HG02610 (cell line): ENCODE measurements around the gene IL34.

Experiments used
- ATAC-seq: cut with Tn5 transposase; IDR thresholded peaks from one replicate; pipeline ENCODE4 v1.9.1; 2021; ENCODE audit warnings: mild to moderate bottlenecking, moderate library complexity; ENCODE audit not compliant: unreplicated experiment

IL34 gene

GRCh38 chr16:70687102-70687511 is 40.7 kb downstream of the IL34 start:
- no peak for ATAC-seq

DNA sequence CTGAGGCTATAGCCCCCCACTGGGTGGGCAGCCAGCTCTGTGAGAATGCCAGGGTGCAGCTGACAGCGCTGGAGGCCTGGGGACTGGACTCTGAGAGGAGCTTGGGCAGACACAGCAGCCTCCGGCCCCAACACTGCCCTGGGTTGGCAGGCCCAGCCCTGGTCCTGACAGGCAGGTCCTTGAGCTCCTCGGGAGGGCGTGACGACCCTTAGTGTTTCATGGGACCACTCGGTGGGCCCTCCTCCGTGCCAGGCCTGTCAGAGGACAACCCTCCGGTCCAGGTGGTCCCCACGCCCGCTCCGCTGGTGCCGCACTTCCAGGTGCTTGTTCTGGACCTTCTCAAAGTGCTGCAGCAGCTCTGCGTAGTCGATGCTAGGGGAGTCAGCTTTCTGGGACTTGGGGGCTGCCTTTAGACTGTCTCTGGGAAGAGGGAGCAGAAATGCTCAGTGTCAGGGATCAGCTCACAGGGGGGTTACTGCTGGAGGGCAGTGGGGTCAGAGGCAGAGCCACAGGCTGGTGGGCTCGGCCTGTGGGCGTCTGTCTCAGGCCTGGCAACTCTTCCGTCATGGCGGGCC is 41.4 kb downstream of the IL34 start:
- ATAC-seq = no peak

DNA sequence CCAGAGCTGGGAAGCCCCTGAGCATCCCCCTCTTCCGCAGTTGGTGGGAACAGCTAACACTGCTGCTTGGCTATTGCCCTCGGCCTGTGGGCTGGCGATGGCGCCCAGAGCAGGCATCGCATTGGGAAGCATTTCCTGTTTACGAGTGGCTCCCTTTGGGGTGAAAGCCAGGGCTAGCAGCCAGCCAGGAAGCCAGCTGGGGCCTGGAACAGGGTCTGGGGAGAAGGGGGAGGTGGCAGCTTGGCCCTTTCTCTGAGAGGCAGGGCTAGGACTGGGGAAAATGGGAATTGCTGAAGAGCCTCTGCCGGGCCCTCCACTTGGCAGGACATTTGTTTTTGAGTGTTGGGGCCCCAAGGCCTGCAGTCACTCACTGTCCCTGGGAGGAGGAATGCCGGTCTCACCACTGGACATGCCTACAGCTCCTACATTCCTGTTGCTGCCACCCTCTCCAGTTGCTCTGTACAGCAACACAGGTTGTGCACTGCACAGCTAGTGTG is 41.9 kb downstream of the IL34 start:
- no peak for ATAC-seq

- ATAC-seq = no peak
Measured at GRCh38 chr16:70689035-70689969, 42.9 kb downstream of the IL34 start.

- ATAC-seq = no peak
Measured at GRCh38 chr16:70689970-70690891, 43.9 kb downstream of the IL34 start.

- no peak for ATAC-seq
Measured at GRCh38 chr16:70691223-70692129, 45.1 kb downstream of the IL34 start.

DNA sequence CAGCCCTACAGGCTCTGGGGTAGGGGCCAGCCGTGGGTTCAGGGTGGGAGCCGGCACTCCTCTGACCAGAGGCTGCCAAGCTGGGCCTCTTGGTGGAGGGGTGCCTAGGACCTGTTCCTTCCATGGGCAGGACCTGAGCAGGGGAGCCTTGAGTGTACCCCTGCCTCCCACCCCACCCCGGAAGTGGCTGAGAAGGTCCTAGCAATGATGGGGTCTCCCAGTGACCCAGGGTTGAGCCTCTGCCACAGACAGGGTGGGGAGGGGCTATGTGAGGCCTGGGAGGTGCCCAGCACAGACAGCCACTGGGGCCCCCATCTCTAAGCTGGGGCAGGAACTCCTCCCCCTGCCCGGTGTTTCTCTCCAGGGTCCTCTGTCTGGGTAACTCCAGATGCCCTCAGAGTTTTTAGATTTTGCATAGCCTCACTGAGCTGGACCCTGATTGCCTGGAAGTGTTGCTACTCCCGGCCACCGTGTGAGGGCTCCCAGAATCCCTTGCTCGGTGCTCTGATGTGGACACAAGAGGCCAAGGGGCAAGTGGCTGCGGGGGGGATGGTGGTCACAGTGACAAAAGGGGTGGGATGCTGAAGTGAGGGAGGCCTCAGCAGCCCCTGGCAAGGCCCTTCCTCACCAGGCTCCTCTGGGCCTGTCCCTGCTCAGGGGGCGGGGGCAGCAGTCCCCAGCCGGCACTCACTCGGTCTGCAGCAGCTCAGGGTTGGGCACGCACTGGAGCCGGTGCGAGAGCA is 45.9 kb downstream of the IL34 start:
- no peak for ATAC-seq

DNA sequence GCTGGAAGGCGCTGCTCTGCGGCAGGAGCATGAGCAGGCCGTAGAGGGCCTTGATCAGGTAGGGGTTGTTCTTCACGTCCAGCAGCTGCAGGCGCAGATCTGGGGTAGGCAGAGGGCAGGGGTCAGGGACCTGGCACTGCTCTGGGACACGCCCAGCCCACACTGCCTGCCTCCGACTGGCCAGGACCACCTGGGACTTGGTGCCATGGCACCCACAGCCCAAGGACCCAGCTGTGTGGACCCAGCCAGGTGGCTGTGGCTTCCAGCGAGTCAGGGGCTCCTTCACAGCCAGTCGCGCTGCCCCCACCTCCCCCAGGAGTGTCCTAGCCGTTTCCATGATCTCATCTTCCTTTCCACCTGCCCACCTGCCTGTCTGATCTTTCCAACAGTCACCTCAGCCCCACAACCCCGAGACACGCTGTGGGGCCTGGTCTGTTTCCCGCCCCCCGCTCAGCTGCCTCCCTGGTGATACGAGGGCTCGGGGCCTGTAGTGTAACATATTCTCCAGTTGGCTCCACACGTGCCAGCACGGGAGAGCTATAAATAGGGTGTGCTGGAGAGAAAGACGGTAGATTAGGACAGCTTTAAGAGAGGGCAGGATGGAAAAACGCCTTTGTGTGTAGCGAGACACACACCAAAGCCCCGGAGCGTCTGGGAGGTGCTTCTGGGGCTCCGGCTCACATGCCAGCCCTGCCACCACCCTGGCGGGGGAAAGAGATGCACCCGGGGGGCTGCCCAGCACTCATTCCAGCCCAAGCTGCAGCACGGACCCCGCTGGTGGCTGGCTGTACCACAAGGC is 46.7 kb downstream of the IL34 start:
- ATAC-seq = no peak

DNA sequence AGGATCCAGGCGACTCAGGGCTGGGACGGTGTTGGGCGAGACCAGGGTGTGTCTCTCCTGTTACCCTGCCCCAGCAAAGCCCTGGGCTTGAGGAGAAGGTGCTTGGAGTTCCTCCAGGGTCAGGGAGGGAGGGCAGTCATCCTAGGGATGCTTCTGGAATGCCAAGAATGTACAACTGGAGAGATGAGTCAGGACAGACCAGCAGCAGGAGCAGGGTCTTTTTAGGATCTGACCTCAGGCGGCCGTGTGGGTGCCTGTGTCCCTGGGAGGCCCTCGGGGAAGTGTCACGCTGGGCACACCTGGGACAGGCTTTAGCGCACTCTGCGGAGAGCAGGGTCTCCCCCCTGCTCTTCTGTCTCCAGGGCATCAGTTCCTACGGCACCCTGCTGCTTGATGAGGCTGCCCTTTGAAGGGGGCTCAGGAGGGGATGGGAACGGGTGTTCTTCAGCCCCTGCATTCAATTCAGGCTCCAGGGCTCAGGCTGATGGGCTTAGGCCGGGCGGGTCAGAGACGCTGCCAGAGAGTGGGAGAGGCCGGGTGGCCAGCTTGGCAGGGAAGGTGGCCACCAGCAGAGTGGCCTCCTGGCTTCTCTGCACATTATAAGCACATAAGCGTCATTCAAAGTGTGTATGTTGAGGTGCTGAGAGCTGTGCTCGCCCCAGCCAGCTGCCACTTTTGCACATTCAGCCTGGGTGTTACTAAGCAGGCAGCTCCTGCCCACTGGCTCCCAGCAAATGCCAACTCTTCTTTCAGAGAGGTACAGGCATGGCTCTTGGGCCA is 47.9 kb downstream of the IL34 start:
- ATAC-seq = no peak

DNA sequence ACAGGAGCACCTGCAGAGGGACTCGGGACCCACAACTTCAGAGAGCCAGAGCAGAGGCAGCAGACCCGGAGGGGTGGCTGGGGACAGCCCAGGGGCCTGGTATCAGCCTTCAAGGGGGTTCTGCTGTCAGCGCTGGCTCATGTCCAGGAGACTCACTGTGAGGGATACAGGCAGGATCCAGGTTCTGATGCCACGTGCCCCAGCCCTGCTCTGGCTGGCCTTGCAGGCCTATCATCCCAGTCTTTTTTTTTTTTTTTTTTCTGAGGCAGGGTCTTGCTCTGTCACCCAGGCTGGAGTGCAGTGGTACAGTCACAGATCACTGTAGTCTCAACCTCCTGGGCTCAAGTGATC is 48.5 kb downstream of the IL34 start:
- no peak for ATAC-seq

DNA sequence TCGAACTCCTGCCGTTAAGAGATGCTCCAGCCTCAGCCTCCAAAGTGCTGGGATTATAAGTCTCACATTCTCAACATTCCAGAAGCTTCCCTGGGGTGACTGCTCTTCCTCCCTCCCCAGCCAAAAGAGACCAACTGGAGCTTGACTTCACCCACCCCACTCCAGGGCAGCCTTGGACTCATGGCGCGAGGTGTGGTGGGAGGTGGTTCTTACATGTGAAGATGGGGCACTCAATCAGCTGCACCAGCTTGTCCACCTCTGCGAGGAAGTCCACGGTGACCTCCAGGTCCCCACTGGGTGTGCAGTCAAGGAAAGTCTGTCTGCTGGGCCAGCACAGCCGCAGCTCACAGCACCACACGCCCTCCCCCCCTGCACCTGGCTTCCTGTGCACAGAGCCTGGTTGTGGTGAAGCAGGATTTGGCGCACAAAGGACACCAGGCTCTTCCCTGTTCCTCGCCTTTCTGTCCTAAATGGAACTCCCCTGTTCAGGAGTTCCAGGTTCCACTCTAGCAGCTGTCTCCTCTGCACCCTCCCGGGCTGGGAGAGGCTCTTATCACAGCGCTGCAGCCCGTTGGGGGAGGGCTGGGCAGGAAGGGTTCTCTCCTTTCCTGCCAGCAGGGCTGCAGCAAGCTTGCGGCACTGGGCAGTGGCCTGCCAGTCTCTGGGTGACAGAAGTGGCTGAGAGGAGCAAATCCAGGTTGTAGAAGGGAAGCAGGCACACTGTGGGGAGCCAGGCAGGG is 49.1 kb downstream of the IL34 start:
- ATAC-seq = no peak

DNA sequence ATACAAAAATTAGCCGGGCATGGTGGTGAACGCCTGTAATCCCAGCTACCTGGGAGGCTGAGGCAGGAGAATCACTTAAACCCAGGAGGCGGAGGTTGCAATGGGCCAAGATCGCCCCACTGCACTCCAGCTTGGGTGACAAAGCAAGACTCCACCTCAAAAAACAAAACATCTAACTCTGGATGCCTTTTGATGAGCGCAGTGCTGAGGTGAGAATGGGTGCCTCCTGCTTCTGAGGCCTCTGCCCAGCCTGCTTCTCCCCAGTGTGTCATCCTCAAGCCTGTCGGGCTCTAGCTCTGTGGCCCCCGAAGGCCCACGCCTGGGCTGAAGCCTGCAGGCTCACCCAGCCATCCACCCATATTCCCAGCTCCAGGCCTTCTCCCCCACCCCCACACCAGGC is 50.0 kb downstream of the IL34 start:
- ATAC-seq = no peak

- ATAC-seq = no peak
Measured at GRCh38 chr16:70696952-70697593, 50.7 kb downstream of the IL34 start.

DNA sequence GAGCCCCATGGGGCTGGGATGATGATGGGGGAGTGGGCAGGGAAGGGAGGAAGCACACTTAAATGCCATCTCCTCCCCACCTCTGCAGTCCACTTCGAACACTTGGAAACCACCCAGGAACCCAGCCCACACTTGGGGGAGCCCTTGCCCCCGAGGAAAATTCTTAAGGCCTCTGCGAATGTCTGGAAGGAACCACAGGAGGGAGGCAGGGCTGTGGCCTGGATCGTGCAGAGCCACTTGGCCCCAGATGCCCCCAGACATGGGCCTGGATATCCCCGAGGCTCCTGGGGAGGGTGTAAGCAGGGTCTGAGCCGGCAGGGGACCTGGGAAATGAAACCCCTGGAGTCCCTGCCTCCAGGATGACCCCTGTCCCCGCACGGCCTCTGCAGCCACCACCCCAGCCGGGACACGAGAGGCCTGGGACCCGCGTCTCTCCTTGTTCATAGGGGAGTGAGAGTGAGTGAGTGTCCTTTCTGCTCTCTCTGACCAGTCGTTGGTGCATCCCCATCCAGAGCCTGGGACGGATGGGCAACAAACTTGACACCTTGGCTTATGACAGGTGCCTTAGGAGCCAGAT is 51.3 kb downstream of the IL34 start:
- no peak for ATAC-seq

- no peak for ATAC-seq
Measured at GRCh38 chr16:70698901-70699300, 52.5 kb downstream of the IL34 start.

GRCh38 chr16:70699696-70700095 is 53.3 kb downstream of the IL34 start:
- ATAC-seq = no peak
